ENCODE results near the gene SNX6. TPM values are rescaled to one million over a fixed set of nuclear protein-coding genes. Genes with fewer than 3 reads are reported as not detected.
A peak's percentile ranks its signal among the peaks of the same experiment; 100 is the strongest.

The SNX6 gene
- total and polyA plus RNA-seq, 9 of the 15 experiments (the other 6 are each of a cell fraction or from before 2014, with no cell fraction given) = 34.6 to 111 (median 57.5) TPM

GRCh38 chr14:34539407-34540180 is 90.4 kb downstream of the SNX6 start, which contains the start of gene EAPP (continued):
- TF ChIP-seq ZNF407 (IDR thresholded peaks at IDR 0.05; ENCODE audit: low read depth) (0 out of 2 replicates have a peak, but pooled peaks have one; percentile 25), GABPB2 (CRISPR knock-in tag; conservative IDR thresholded peaks at IDR 0.05) (no peak), NR2F6 (CRISPR knock-in tag; IDR thresholded peaks at IDR 0.05) (no peak), RUNX1 (IDR thresholded peaks at IDR 0.05; ENCODE audit: low read depth) (no peak), CTCF (IDR thresholded peaks at IDR 0.05 in 2 of 3, conservative IDR thresholded peaks at IDR 0.05 in 1 of 3; ENCODE audit: insufficient read depth in 2 of 3, low read depth in 1 of 3, low read length in 3 of 3) (no peak)

Data from K562 (cell line).